Natural killer cell (primary cell): ENCODE measurements around the gene PLXNA4. TPM values are rescaled to one million over a fixed set of nuclear protein-coding genes. Genes with fewer than 3 reads are reported as not detected.

Source experiments
- ATAC-seq, 3 donors: fragments of 150-1000 bp in 2 of 3; fragments of 200-7000 bp in 1 of 3; cut with Tn5 transposase; 1 replicate in 1 of 3; 2 replicates in 2 of 3; pipeline ENCODE4 v1.10.0; 2021; ENCODE audit warnings: mild to moderate bottlenecking in 2 of 3, moderate library complexity in 2 of 3
- DNase-seq, 2 donors: peaks; one replicate each; pipeline versions ENCODE4 v3.0.0 to v3.0.0-alpha.2; 2013 to 2021; ENCODE audit warnings: mixed read lengths in 1 of 2
- H3K27ac ChIP-seq: one replicate; pipeline ENCODE4 v1.5.1; 2013; ENCODE audit warnings: mild to moderate bottlenecking, low read length
- H3K27me3 ChIP-seq: one replicate; pipeline ENCODE4 v1.6.1; 2013; ENCODE audit warnings: low read length; ENCODE audit not compliant: control insufficient read depth, insufficient read depth
- H3K36me3 ChIP-seq: one replicate; pipeline ENCODE4 v1.6.1; 2013; ENCODE audit warnings: low read length; ENCODE audit not compliant: control insufficient read depth, insufficient read depth
- H3K4me1 ChIP-seq: one replicate; pipeline ENCODE4 v1.6.1; 2013; ENCODE audit warnings: low read length; ENCODE audit not compliant: control insufficient read depth, insufficient read depth
- H3K4me3 ChIP-seq: one replicate; pipeline ENCODE4 v1.5.1; 2013; ENCODE audit warnings: low read length
- H3K9me3 ChIP-seq: one replicate; pipeline ENCODE4 v1.6.1; 2013; ENCODE audit warnings: low read length; ENCODE audit not compliant: control insufficient read depth, insufficient read depth
- H3K27ac Mint-ChIP-seq, 2 donors: one replicate each; pipeline ENCODE4 v1.8.0; 2022; ENCODE audit warnings: mild to moderate bottlenecking in 2 of 2, mixed read lengths in 2 of 2, moderate library complexity in 1 of 2
- H3K27me3 Mint-ChIP-seq, 2 donors: one replicate each; pipeline ENCODE4 v1.8.0; 2022; ENCODE audit warnings: low read depth in 2 of 2, mixed read lengths in 2 of 2
- H3K36me3 Mint-ChIP-seq: one replicate; pipeline ENCODE4 v1.8.0; 2022; ENCODE audit warnings: mixed read lengths
- H3K4me1 Mint-ChIP-seq, 2 donors: one replicate each; pipeline ENCODE4 v1.8.0; 2022; ENCODE audit warnings: mixed read lengths in 2 of 2
- H3K4me3 Mint-ChIP-seq: one replicate; pipeline ENCODE4 v1.8.0; 2022; ENCODE audit warnings: mild to moderate bottlenecking, moderate library complexity, mixed read lengths
- H3K9me3 Mint-ChIP-seq, 2 donors: one replicate each; pipeline ENCODE4 v1.8.0; 2022; ENCODE audit warnings: mixed read lengths in 2 of 2
- CTCF ChIP-seq: fragments of 200-600 bp; IDR thresholded peaks from one replicate; pipeline ENCODE4 v1.8.0; 2022; ENCODE audit warnings: antibody characterized with exemption
- WGBS: methylation state at CpG from one replicate; pipeline ENCODE4 v1.1.7; 2013; ENCODE audit warnings: missing lambda C conversion rate; ENCODE audit not compliant: insufficient coverage; 5-methylcytosine and 5-hydroxymethylcytosine counted together
- intact Hi-C: fragments of 100-400 bp; cut with micrococcal nuclease; formaldehyde crosslinking; loops from one replicate; pipeline ENCODE4 v1.14.2; 2022
- total RNA-seq, 4 donors: library from RNA; stranded (reverse); fragments of 120-200 nt in 1 of 4; gene quantifications; one replicate each; pipeline versions ENCODE4 v1.2.3 to v1.2.4, GENCODE V29; 2013 to 2022

PLXNA4 gene
- total RNA-seq, 3 donors from 2014 or later (not counting 1 experiment from before 2014, with no cell fraction given), result 5.1 to 15.3 (median 10.9) TPM

GRCh38 chr7:132318352-132319318 lies 257.6 kb downstream of the PLXNA4 start:
- H3K4me1 ChIP-seq, result peaks cover 9% of the 10 kb centered on the region
- Mint-ChIP-seq H3K4me1 (peaks cover 14 to 17% of the 10 kb centered on the region in 2 donors), H3K36me3 (no peaks in the 10 kb centered on the region), H3K27ac (no peak overlapping the region), H3K9me3 (peaks cover 0 to 2% of the 10 kb centered on the region in 2 donors), H3K27me3 (peaks cover 36 to 38% of the 10 kb centered on the region in 2 donors), H3K4me3 (no peak overlapping the region)
- H3K27me3 ChIP-seq, result peaks cover 4% of the 10 kb centered on the region
- WGBS, result 11% methylated on average over 16 of the region's 20 CpGs
- peak; percentile 76 to 89 for DNase-seq
- ATAC-seq, result peak; percentile 86 to 99 (median 98)
- H3K9me3 ChIP-seq, result no peaks in the 10 kb centered on the region
- no peak overlapping the region for H3K27ac ChIP-seq
- TF ChIP-seq CTCF, result peak; percentile 94
- intact Hi-C loops, result loop anchor here (1.0 to 2.0 kb wide), 3 partner anchors 76 to 1116 kb away; no protein-coding TSS in a partner anchor
- H3K4me3 ChIP-seq, result no peak overlapping the region
- H3K36me3 ChIP-seq, result no peaks in the 10 kb centered on the region

GRCh38 chr7:132317701-132318351 lies 258.4 kb downstream of the PLXNA4 start:
- H3K4me1 ChIP-seq, result peaks cover 9% of the 10 kb centered on the region
- H3K9me3 ChIP-seq, result no peaks in the 10 kb centered on the region
- H3K4me1 Mint-ChIP-seq, result peaks cover 14 to 17% of the 10 kb centered on the region in 2 donors
- TF ChIP-seq CTCF, result no peak
- H3K27me3 ChIP-seq, result peaks cover 4% of the 10 kb centered on the region
- no peak overlapping the region for H3K27ac Mint-ChIP-seq
- no peaks in the 10 kb centered on the region for H3K36me3 ChIP-seq
- no peaks in the 10 kb centered on the region for H3K36me3 Mint-ChIP-seq
- no peak overlapping the region for H3K27ac ChIP-seq
- DNase-seq, result no peak
- no peak overlapping the region for H3K4me3 ChIP-seq
- peaks cover 0 to 2% of the 10 kb centered on the region in 2 donors for H3K9me3 Mint-ChIP-seq
- H3K4me3 Mint-ChIP-seq, result no peak overlapping the region
- ATAC-seq, result no peak
- intact Hi-C loops, result loop anchor here (1.0 to 2.0 kb wide), 3 partner anchors 76 to 1117 kb away; no protein-coding TSS in a partner anchor
- H3K27me3 Mint-ChIP-seq, result peaks cover 41 to 46% of the 10 kb centered on the region in 2 donors
- WGBS, result 83% methylated on average over 7 of the region's 7 CpGs

GRCh38 chr7:132312531-132313055 lies 263.7 kb downstream of the PLXNA4 start:
- no peak overlapping the region for H3K27ac ChIP-seq
- H3K9me3 ChIP-seq, result no peaks in the 10 kb centered on the region
- no peaks in the 10 kb centered on the region for H3K36me3 Mint-ChIP-seq
- no peaks in the 10 kb centered on the region for H3K4me1 ChIP-seq
- no peak overlapping the region for H3K4me3 Mint-ChIP-seq
- no peak for DNase-seq
- H3K36me3 ChIP-seq, result no peaks in the 10 kb centered on the region
- no peaks in the 10 kb centered on the region for H3K27me3 ChIP-seq
- no peak overlapping the region for H3K4me3 ChIP-seq
- H3K4me1 Mint-ChIP-seq, result peaks cover 7 to 8% of the 10 kb centered on the region in 2 donors
- TF ChIP-seq CTCF, result no peak
- peaks cover 28 to 34% of the 10 kb centered on the region in 2 donors for H3K27me3 Mint-ChIP-seq
- H3K27ac Mint-ChIP-seq, result no peak overlapping the region
- ATAC-seq, result no peak
- 85% methylated on average over 3 of the region's 4 CpGs for WGBS
- H3K9me3 Mint-ChIP-seq, result peaks cover 0 to 2% of the 10 kb centered on the region in 2 donors
- intact Hi-C loops, result no loop called here
